ENCODE data around the gene CACNB4. TPM values are rescaled to one million over a fixed set of nuclear protein-coding genes. Genes with fewer than 3 reads are reported as not detected.

CACNB4 gene
- total and polyA plus RNA-seq, 12 donors: 0.09 to 0.95 (median 0.38) TPM

GRCh38 chr2:151860613-151861146 lies 238.2 kb downstream of the CACNB4 start:
- no peak for TF ChIP-seq CTCF (IDR thresholded peaks at IDR 0.05)
- 91 to 95% methylated on average over 5 of the region's 5 CpGs for WGBS, 2 donors
- DNase-seq: no peak

GRCh38 chr2:151860210-151860609 lies 238.6 kb downstream of the CACNB4 start:
- H3K27ac ChIP-seq: no peak overlapping the region
- no peak overlapping the region for H3K4me3 ChIP-seq
- H3K27me3 ChIP-seq: no peaks in the 10 kb centered on the region
- no peaks in the 10 kb centered on the region for H3K9me3 ChIP-seq
- H3K36me3 ChIP-seq: no peaks in the 10 kb centered on the region
- no peak for TF ChIP-seq CTCF (IDR thresholded peaks at IDR 0.05)
- intact Hi-C loops (cut with DNase I): no loop called here
- no peaks in the 10 kb centered on the region for H3K4me1 ChIP-seq
- no peak for ATAC-seq
- WGBS, 2 donors: 88 to 95% methylated on average over 4 of the region's 4 CpGs
- DNase-seq: no peak

More at GRCh38 chr2:151860613-151861146, 238.2 kb downstream of the CACNB4 start:
- H3K9me3 ChIP-seq: no peaks in the 10 kb centered on the region
- intact Hi-C loops (cut with DNase I): no loop called here
- no peaks in the 10 kb centered on the region for H3K27me3 ChIP-seq
- H3K36me3 ChIP-seq: no peaks in the 10 kb centered on the region
- H3K27ac ChIP-seq: no peak overlapping the region
- H3K4me3 ChIP-seq: no peak overlapping the region
- ATAC-seq: no peak
- no peaks in the 10 kb centered on the region for H3K4me1 ChIP-seq

GRCh38 chr2:151857650-151858049 lies 241.2 kb downstream of the CACNB4 start:
- H3K36me3 ChIP-seq: no peaks in the 10 kb centered on the region
- DNase-seq (no peak), ATAC-seq (no peak)
- H3K4me1 ChIP-seq: peaks cover 0 to 12% (median 0%) of the 10 kb centered on the region in 9 donors
- TF ChIP-seq CTCF (IDR thresholded peaks at IDR 0.05): no peak
- intact Hi-C loops (cut with DNase I): no loop called here
- H3K9me3 ChIP-seq: no peaks in the 10 kb centered on the region
- H3K4me3 ChIP-seq: no peak overlapping the region
- no peaks in the 10 kb centered on the region for H3K27me3 ChIP-seq
- H3K27ac ChIP-seq: no peak overlapping the region

GRCh38 chr2:151855111-151855510 lies 243.7 kb downstream of the CACNB4 start:
- no peak for TF ChIP-seq CTCF (IDR thresholded peaks at IDR 0.05)
- Histone ChIP-seq H3K4me1 (peaks cover 0 to 29% (median 0%) of the 10 kb centered on the region in 9 donors), H3K9me3 (no peaks in the 10 kb centered on the region), H3K27me3 (no peaks in the 10 kb centered on the region), H3K27ac (no peak overlapping the region), H3K36me3 (no peaks in the 10 kb centered on the region), H3K4me3 (no peak overlapping the region)
- ATAC-seq (no peak), DNase-seq (no peak)
- intact Hi-C loops (cut with DNase I): no loop called here
- WGBS, 2 donors: 76 to 92% methylated on average over 3 of the region's 3 CpGs

Data from heart right ventricle (tissue), 16 donors.